GM21786 (cell line): ENCODE results near the gene USHBP1.
"Not testable (repeated sequence)": the region's sequence is repeated elsewhere in the genome, so short reads cannot be mapped to it uniquely, and the experiment has no call there.

Experiments used
- ATAC-seq: cut with Tn5 transposase; IDR thresholded peaks from one replicate; pipeline ENCODE4 v1.9.1; 2021; ENCODE audit not compliant: unreplicated experiment

Gene USHBP1

DNA sequence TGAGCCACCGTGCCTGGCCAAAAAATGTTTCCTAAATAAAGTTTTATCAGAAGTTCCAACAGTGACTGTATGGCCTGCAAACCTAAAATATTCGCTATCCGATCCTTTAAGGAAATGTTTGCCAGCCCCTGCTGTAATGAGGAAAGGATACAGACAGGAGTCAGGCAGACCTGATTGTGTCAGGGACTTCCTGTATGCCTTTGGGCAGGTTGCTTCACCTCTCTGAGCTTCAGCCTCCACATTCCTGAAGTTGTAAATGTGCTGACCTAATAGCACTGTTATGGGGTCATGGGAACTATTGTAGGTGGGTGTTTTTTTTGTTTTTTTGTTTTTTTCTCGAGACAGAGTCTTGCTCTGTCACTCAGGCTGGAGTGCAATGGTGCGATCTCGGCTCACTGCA lies 32.4 kb upstream of the USHBP1 start:
- no peak for ATAC-seq

DNA sequence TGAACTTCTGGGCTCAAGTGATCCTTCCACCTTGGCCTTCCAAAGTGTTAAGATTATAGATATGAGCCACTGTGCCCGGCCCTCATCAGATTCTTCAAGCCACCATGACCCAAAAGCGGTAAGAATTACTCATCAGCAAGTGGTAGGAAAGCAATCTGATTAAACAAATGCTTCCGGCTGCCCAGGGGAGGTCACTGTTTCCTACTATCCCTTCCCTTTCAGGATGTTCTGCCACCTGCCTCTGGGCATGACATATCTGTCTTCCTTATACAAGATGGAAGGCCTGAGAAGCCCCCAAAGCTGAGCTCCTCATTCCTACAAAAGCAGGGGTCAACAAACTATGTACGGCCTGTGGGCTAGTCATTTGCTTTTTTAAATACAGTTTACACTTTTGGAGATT lies 31.7 kb upstream of the USHBP1 start:
- no peak for ATAC-seq

DNA sequence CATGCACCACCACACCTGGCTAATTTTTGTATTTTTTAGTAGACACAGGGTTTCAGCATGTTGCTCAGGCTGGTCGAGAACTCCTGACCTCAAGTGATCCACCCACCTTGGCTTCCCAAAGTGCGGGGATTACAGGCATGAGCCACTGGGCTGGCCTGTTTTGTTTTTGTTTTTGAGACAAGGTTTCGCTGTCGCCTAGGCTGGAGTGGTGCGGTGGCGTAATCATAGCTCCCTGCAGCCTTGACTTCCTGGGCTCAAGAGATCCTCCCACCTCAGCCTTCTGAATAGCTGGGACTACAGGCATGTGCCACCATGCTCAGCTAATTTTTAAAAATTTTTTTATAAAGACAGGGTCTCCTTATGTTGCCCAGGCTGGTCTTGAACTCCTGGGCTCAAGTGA lies 31.0 kb upstream of the USHBP1 start:
- ATAC-seq = not testable (repeated sequence)

DNA sequence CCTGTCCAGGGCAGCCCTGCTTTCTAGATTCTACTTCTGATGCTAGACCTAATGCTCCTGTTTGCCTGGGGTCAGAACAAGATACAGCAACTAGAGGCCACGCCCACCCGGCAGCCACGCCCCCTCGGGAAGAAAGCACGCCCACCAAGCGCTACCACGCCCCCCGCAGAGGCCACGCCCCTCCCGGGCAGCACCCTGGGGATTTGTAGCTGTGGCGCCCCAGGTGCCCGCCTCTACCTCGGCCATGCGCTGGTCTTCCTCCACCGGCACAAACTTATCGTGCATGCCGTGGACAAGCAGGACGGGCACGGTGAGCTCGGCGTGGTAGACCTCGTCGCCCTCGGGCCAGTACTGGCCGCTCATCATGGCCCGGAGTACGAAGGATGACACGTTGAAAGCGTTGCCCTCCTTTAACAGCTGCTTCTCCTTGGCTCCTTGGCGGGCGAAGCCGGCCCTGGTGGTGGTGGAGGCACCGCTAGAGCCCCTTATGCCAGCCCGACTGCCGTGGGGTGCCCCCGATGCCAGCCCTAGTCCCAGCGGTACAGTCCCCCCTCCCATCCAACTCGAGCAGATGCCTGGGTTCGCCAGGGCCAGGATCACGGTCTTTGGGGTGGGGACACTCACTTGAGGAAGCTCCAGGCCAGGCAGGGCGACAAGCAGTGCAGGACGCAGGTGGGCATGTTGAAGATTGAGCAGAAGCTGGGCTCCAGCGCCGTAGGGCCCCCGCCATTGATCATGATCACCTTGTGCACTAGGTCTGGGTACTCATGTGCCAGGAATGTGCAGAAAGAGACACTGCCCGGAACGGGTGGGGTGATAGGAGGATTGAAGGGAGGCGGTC lies 29.7 kb upstream of the USHBP1 start:
- ATAC-seq = no peak

DNA sequence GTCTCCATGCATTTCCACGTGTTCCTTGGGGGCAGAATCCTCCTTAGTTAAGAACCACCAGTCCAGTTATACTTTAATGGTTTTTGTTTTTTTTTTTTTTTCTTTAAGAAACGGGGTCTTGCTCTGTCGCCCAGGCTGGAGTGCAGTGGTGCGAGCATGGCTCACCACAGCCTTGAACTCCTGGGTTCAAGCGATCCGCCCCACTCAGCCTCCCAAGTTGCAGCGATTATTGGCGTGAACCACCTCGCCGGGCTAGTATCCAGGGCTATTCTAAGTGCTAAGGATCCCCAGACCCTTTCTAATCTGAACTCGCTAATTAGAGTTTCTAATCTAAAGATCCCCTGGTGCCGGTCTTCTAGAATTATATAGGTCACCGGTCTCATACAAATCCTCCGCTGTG lies 29.1 kb upstream of the USHBP1 start:
- no peak for ATAC-seq

DNA sequence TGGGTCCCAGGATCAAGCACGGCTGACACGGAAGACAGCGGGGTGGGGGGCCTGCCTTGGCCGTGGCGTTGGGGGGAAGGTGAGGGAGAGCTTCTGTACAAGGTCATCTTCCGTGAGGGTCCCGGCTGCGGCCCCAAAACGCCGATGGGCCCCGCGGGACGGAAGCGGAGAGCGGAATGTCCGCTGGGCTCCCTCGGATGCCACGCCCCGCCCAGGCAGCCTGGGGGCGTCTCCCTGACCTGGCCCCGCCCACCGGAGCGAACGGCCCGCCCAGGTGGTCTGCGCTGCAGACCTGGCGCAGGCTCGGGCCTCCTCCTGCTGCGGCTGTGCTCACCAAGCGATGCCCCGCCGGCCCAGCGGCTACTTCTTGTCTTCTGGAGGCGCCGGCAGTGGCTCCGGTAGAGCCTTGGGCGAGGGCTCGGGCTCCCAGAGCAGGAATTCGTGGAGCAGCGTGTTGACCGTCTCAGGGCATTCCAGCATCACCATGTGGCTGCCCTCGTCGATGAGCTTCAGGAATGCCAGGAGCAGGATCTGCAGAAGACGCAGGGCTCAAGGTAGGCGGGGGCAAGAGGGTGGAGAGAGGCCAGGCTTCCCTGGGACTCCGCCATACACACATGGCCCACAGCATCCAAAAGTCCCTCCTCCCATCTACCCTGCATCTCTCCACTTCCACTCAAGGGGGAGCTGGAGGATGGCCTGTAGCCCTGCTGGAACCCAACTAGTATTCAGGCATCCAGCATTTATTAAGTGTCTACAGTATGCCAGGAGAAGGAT lies 27.9 kb upstream of the USHBP1 start:
- peak; percentile 70 for ATAC-seq

DNA sequence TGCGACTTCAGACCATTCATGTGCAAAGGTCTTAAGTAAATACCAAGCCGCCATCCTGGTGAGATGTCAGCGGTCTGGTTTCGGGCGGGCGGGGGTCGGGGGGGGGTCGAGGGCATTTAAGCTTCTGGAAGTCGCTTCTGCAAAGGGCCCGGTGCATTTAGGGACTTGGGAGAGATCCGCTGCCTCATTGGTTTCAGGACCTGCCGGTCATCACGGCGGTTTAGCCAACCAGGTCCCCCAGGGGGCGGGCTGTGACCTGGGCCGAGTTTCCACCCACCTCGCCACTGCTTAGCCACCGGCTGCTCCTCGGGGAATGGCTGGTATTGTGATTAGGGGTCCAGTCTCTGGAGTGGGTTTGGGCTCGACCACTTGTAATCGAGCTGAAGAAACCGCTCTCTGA lies 24.9 kb upstream of the USHBP1 start:
- no peak for ATAC-seq

DNA sequence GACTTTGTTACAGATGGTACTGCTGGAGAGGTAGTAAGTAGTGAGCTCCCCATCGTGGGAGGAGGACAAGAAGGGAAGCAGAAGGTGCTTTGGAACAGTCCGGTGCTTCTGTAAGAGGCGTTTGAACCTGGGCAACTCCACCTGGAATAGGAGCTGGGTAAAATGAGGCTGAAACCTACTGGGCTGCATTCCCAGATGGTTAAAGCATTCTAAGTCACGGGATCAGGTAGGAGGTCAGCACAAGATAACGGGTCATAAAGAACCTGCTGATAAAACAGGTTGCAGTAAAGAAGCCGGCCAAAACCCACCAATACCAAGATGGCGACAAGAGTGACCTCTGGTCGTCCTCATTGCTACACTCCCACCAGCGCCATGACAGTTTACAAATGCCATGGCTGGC lies 22.2 kb upstream of the USHBP1 start:
- no peak for ATAC-seq

DNA sequence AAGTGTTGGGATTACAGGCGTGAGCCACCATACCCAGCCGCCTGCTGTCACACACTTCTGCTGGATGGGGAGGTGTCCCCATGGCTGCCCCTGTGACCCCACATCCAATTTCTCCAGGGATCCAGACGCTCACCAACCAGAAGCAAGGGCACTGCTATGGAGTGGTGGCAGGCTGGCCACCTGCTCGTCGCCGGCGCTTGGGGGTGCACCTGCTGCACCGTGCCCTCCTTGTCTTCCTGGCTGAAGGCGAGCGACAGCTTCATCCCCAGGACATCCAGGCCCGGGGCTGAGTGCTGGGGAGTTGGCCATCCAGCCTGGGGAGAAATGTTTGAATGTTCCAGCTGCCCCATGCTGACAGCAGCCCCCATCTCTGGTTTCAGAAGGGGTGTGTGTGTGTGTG lies 21.7 kb upstream of the USHBP1 start:
- no peak for ATAC-seq

DNA sequence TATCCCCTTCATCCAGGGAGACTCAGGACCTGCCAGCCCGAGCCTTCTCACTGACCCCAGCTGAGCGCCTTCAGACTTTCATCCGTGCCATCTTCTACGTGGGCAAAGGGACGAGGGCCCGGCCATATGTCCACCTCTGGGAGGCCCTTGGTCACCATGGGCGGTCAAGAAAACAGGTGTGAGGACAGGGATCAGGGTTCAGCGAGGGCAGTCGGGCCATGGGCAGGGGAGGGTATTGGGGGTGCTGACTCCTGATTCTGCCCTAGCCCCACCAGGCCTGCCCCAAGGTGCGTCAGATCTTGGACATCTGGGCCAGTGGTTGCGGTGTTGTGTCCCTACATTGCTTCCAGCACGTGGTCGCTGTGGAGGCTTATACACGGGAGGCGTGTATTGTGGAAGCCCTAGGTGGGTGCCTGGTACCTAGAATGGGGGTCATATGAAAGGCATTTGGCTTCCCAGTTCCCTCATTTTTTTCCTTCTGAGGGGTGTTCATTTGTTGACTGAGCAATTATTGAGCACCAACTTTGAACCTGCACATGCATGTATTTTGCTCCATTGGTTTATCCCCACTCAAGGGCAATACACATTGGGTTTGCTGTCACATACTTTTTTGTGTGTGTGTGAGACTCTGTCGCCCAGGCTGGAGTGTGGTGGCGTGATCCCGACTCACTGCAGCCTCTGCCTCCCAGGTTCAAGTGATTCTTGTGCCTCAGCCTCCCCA lies 21.0 kb upstream of the USHBP1 start:
- no peak for ATAC-seq

DNA sequence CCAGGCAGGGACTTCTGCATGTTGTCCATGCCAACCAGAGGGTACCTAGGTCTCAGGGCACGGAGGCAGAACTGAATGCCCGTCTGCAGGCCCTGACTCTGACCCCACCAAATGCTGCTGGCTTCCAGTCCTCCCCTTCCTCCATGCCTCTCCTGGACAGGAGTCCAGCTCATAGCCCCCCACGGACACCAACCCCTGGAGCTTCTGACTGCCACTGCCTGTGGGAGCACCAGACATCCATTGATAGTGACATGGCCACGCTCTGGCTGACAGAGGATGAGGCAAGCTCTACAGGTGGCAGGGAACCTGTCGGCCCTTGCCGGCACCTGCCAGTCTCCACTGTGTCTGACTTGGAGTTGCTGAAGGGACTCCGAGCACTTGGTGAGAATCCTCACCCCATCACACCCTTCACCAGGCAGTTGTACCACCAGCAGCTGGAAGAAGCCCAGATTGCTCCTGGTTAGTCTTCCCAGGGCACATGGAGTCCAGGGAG lies 19.0 kb upstream of the USHBP1 start:
- no peak for ATAC-seq

DNA sequence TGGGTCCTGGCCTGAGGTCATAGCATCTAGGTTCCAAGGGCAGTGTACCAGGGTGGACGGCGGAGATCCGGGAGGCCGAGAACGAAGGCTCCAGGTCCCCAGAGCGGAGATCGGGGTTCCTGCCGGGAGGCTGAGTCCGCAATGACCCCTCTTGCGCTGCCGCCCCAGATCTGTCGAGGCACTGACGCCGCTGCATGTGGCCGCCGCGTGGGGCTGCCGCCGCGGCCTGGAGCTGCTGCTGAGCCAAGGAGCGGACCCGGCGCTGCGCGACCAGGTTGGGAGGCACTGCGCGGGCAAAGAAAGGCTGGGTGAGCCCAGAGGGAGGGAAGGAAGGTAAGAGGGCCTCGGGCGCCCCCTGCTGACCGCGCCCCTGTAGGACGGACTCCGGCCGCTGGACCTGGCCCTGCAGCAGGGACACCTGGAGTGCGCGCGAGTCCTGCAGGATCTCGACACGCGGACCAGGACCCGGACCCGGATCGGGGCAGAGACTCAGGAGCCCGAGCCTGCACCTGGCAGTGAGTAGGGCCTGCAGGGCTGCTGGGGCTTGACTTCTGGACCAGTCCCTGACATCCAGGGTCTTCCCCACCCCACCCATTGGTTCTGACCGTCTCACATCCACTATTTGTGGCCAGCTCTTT lies 18.1 kb upstream of the USHBP1 start:
- ATAC-seq = no peak

DNA sequence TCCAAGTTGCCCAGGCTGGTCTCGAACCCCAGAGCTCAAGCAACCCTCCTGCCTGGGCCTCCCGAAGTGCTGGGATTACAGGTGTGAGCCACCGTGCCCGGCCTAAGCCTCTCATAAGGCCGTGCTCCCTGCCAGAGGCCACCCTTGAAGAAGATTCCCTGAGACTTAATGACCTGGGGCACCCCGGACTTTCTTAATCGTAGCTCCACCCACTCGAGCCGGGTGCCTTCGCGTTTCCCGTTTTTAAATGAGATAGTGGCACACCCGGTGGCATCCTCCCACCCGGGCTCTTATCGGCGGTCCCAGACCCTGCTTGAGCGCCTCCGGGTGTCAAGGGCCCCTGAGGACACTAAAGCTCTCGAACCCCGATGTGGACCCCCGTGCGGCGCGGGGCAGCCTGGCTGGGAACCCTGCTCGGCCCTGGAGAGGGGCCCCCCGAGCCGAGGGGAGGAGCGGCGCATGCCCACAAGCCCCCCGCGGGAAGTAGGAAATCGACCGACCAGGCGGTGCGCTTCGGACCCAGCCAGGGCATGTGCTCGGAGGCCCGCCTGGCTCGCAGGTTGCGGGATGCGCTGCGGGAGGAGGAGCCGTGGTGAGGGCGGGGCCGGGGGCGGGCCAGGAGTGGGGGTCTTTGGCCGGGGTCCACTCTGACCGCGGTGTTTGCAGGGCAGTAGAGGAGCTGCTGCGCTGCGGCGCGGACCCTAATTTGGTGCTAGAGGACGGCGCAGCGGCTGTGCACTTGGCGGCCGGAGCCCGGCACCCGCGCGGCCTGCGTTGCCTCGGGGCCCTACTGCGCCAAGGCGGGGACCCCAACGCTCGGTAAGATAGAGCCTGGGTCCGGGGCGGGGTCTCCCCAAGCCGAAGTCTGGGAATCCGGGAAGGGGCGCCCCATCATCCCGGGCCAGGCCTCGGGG lies 17.1 kb upstream of the USHBP1 start, which contains the start of gene ANKLE1:
Gene ANKLE1 (plus strand): TSS at position 511 of the 914 bp plus-strand sequence. CDS start 20 bp downstream, at position 531.
- ATAC-seq = no peak

DNA sequence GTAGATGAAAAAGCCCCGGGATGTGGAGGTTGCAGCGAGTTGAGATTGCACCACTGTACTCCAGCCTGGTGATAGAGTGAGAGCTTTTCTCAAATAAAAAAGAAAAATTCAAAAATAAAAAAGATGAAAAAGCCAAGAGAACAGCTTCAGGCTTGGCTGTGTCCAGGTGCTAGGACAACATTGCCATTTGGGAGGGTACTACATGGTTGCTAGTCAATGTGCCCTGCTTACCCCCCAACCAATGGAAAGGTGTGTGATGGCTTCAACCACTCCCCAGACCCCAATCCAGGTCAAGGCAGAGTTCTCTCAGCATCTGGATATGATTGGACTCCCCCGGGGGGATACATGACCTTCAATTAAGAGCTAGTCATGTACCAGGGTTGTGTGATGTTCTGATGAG lies 14.9 kb upstream of the USHBP1 start:
- ATAC-seq = no peak

DNA sequence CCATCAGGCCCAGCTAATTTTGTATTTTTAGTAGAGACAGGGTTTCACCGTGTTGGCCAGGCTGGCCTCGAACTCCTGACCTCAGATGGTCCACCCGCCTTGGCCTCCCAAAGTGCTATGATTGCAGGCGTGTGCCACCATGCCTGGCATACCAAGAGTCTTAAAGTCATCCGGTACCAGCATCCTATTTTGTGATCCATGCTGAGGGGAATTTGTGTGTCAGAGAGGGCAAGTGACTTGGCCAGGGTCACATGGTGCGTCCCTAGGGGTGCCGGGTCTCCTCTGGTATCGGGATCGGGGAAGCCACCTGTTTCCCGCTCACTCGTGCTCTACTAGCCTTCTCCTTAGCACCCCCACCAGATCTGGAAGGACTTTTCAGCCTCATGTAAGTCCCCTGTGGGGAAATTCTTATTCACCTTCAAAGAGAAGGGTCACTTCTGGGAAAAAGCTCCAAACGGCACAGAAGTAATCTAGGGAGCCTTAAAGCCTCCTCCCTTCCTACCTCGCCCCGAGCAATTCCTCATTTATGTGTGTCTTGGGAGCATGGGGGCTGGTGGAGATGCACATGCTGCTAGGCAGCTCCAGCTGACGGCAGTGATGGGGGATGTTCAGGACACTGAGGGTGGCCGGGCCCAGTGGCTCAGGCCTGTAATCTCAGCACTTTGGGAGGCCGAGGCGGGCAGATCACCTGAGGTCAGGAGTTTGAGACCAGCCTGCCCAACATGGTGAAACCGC lies 11.1 kb upstream of the USHBP1 start:
- ATAC-seq = no peak

DNA sequence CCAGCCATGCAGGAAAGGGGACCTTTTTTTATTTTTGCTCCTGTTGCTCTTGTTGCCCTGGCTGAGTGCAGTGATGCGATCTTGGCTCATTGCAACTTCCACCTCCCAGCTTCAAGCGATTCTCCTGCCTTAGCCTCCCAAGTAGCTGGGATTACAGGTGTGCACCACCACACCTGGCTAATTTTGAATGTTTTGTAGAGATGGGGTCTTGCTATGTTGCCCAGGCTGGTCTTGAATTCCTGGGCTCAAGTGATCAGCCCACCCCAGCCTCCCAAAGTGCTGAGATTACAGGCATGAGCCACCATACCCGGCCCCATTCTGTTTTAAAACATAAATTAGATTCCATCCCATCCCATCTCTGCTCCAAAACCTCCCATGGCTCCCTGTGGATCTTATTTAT lies 10.3 kb upstream of the USHBP1 start:
- not testable (repeated sequence) for ATAC-seq

DNA sequence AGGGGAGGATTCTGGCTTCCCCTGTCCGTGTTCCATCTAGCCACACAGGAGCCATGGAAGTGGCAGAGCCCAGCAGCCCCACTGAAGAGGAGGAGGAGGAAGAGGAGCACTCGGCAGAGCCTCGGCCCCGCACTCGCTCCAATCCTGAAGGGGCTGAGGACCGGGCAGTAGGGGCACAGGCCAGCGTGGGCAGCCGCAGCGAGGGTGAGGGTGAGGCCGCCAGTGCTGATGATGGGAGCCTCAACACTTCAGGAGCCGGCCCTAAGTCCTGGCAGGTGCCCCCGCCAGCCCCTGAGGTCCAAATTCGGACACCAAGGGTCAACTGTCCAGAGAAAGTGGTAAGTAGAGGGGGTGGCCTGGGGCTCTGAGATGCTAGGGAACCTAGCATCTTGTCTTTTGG lies 4.2 kb upstream of the USHBP1 start:
- ATAC-seq = no peak

DNA sequence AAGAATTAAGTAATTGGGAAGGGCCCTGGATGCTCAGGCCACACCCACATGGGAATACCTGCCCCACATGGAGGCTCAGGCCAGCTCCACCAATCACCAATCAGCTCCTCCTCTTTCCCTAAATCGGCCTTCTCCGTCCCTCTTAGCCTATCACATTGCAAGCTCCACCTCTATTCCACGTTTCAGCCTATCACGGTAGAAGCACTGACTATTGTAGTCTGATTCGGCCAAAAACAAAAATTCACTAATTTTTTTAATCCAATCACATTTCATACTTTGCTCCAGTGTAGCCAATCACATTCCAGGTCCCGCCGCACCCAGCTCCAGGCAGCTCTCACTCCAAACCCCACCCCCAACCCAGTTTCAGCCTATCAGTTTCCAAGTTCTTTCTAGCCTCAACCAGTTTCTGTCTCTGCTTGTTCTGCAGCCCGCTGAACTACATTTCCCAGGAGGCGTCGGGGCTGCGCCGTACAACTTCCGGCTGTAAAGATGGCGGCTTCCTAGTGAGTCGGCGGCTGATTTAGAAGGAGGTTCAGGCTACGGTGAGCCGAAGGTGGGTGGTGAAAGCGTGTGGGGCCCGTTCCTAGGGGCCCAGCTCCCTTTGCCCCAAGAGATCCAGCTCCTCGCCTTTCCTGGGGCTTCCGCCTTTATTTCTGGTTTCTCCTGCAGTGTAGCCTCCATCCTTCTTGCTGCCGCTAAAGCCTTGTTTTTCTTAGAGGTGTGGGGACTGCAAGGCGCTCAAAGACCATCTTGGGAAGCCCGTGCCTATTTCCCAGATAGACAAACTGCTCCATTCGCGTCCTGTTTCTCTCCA lies 2.6 kb upstream of the USHBP1 start, which contains the start of gene BABAM1:
Gene BABAM1 (plus strand): TSS at position 469 of the 814 bp plus-strand sequence. CDS start 1,364 bp downstream, outside the sequence.
- peak; percentile 84 for ATAC-seq
